HEK293 (cell line): Measurements from ENCODE around the gene DDX49.

Source experiments
- CTCF ChIA-PET: fragments of 350-600 bp; formaldehyde crosslinking; extraction: SDS; loops from one replicate; lab custom pipeline; 2021; ENCODE audit warnings: antibody characterized with exemption; lab: Yijun Ruan, JAX
- POLR2A ChIA-PET: fragments of 300-600 bp; formaldehyde crosslinking; extraction: SDS; loops from one replicate; lab custom pipeline; 2020; ENCODE audit warnings: antibody characterized with exemption, inconsistent platforms; lab: Yijun Ruan, JAX
- H3K27ac ChIP-seq: fragments of 200-500 bp; sonication (Bioruptor generic); 2 replicates; pipeline ENCODE4 v1.5.1; 2014; ENCODE audit warnings: low read depth, low read length, control low read depth, inconsistent platforms; ENCODE audit errors: extremely low read depth
- H3K36me3 ChIP-seq, 2 experiments: fragments of 200-500 bp in 1 of 2; sonication (Bioruptor generic) in 1 of 2; 1 replicate in 1 of 2; 2 replicates in 1 of 2; pipeline ENCODE4 v1.5.1; 2014 to 2017; ENCODE audit warnings: inconsistent platforms in 2 of 2, low read length in 2 of 2; ENCODE audit not compliant: control insufficient read depth in 2 of 2, insufficient read depth in 1 of 2
- H3K4me1 ChIP-seq: fragments of 200-500 bp; sonication (Bioruptor generic); 2 replicates; pipeline ENCODE4 v1.5.1; 2014; ENCODE audit warnings: mild to moderate bottlenecking, low read length, inconsistent platforms; ENCODE audit not compliant: control insufficient read depth, insufficient read depth
- H3K4me3 ChIP-seq: 2 replicates; pipeline ENCODE4 v1.5.1; 2011; ENCODE audit warnings: low read depth, mild to moderate bottlenecking, control low read depth, low read length, moderate library complexity
- H3K9me3 ChIP-seq: fragments of 200-500 bp; sonication (Bioruptor generic); 2 replicates; pipeline ENCODE4 v1.5.1; 2014; ENCODE audit warnings: low read depth, low read length, inconsistent platforms; ENCODE audit not compliant: control insufficient read depth, insufficient read depth
- GLIS1 ChIP-seq: fragments of 450-650 bp; formaldehyde crosslinking; IDR thresholded peaks from 2 replicates; pipeline ENCODE4 v1.5.1; 2016; ENCODE audit warnings: missing biosample characterization, missing genetic modification characterization
- HOXD13 ChIP-seq: sonication (generic); formaldehyde crosslinking; IDR thresholded peaks from 2 replicates; pipeline ENCODE4 v1.8.0; 2022; ENCODE audit warnings: missing genetic modification reagents, borderline replicate concordance
- MYNN ChIP-seq: fragments of 450-650 bp; formaldehyde crosslinking; IDR thresholded peaks from 2 replicates; pipeline ENCODE4 v1.5.1; 2016; ENCODE audit warnings: missing biosample characterization, missing genetic modification characterization, borderline replicate concordance
- MZF1 ChIP-seq: fragments of 450-650 bp; formaldehyde crosslinking; IDR thresholded peaks from 2 replicates; pipeline ENCODE4 v1.5.1; 2017; ENCODE audit warnings: missing biosample characterization, missing genetic modification characterization, borderline replicate concordance
- SALL2 ChIP-seq: fragments of 450-650 bp; formaldehyde crosslinking; IDR thresholded peaks from 2 replicates; pipeline ENCODE4 v1.5.0; 2017; ENCODE audit warnings: missing biosample characterization, mild to moderate bottlenecking, missing genetic modification characterization, borderline replicate concordance
- ZBTB8A ChIP-seq: fragments of 450-650 bp; formaldehyde crosslinking; IDR thresholded peaks from 2 replicates; pipeline ENCODE4 v1.5.1; 2016; ENCODE audit warnings: missing biosample characterization, missing genetic modification characterization
- ZIC2 ChIP-seq: fragments of 450-650 bp; formaldehyde crosslinking; IDR thresholded peaks from 2 replicates; pipeline ENCODE4 v1.5.1; 2016; ENCODE audit warnings: missing biosample characterization, missing genetic modification characterization
- ZNF10 ChIP-seq: fragments of 450-650 bp; formaldehyde crosslinking; IDR thresholded peaks from 2 replicates; pipeline ENCODE4 v1.5.1; 2017; ENCODE audit warnings: missing biosample characterization, missing genetic modification characterization
- ZNF121 ChIP-seq: fragments of 450-650 bp; formaldehyde crosslinking; IDR thresholded peaks from 2 replicates; pipeline ENCODE4 v1.5.1; 2016; ENCODE audit warnings: missing biosample characterization, missing genetic modification characterization
- ZNF133 ChIP-seq: fragments of 450-650 bp; formaldehyde crosslinking; IDR thresholded peaks from 2 replicates; pipeline ENCODE4 v1.5.1; 2016; ENCODE audit warnings: missing biosample characterization, missing genetic modification characterization
- ZNF23 ChIP-seq: fragments of 450-650 bp; formaldehyde crosslinking; IDR thresholded peaks from 2 replicates; pipeline ENCODE4 v1.5.1; 2016; ENCODE audit warnings: missing biosample characterization, missing genetic modification characterization, borderline replicate concordance
- ZNF37A ChIP-seq: fragments of 450-650 bp; IDR thresholded peaks from 2 replicates; pipeline ENCODE4 v1.5.1; 2018; ENCODE audit warnings: missing biosample characterization, missing genetic modification characterization
- ZNF394 ChIP-seq: fragments of 450-650 bp; formaldehyde crosslinking; IDR thresholded peaks from 2 replicates; pipeline ENCODE4 v1.5.1; 2016; ENCODE audit warnings: missing biosample characterization, missing genetic modification characterization, mild to moderate bottlenecking, moderate library complexity, borderline replicate concordance
- ZNF514 ChIP-seq: fragments of 450-650 bp; formaldehyde crosslinking; IDR thresholded peaks from 2 replicates; pipeline ENCODE4 v1.5.1; 2016; ENCODE audit warnings: missing biosample characterization, missing genetic modification characterization
- ZNF555 ChIP-seq: fragments of 450-650 bp; formaldehyde crosslinking; conservative IDR thresholded peaks from 2 replicates; pipeline ENCODE4 v1.5.1; 2017; ENCODE audit warnings: missing biosample characterization, mild to moderate bottlenecking, missing genetic modification characterization, inconsistent platforms
- ZNF776 ChIP-seq: fragments of 450-650 bp; formaldehyde crosslinking; IDR thresholded peaks from 2 replicates; pipeline ENCODE4 v1.5.0; 2017; ENCODE audit warnings: missing biosample characterization, missing genetic modification characterization, borderline replicate concordance
- TF ChIP-seq, protein P1 (sequence below): fragments of 450-650 bp; formaldehyde crosslinking; IDR thresholded peaks from 2 replicates; pipeline ENCODE4 v1.5.1; 2016; ENCODE audit warnings: missing biosample characterization, missing genetic modification characterization, borderline replicate concordance
- TF ChIP-seq, protein P2 (sequence below): fragments of 450-650 bp; formaldehyde crosslinking; IDR thresholded peaks from 2 replicates; pipeline ENCODE4 v1.5.1; 2017; ENCODE audit warnings: missing biosample characterization, missing genetic modification characterization
- TF ChIP-seq, protein P3 (sequence below): fragments of 450-650 bp; formaldehyde crosslinking; IDR thresholded peaks from 2 replicates; pipeline ENCODE4 v1.5.1; 2017; ENCODE audit warnings: missing biosample characterization, missing genetic modification characterization
- TF ChIP-seq, protein P4 (sequence below): fragments of 450-650 bp; formaldehyde crosslinking; IDR thresholded peaks from 2 replicates; pipeline ENCODE4 v1.5.1; 2016; ENCODE audit warnings: missing biosample characterization, missing genetic modification characterization
- TF ChIP-seq, protein P5 (sequence below): fragments of 450-650 bp; formaldehyde crosslinking; IDR thresholded peaks from 2 replicates; pipeline ENCODE4 v1.5.1; 2016; ENCODE audit warnings: missing biosample characterization, missing genetic modification characterization
- TF ChIP-seq, protein P6 (sequence below): fragments of 450-650 bp; formaldehyde crosslinking; IDR thresholded peaks from 2 replicates; pipeline ENCODE4 v1.5.1; 2016; ENCODE audit warnings: missing biosample characterization, missing genetic modification characterization

DDX49 gene

DNA sequence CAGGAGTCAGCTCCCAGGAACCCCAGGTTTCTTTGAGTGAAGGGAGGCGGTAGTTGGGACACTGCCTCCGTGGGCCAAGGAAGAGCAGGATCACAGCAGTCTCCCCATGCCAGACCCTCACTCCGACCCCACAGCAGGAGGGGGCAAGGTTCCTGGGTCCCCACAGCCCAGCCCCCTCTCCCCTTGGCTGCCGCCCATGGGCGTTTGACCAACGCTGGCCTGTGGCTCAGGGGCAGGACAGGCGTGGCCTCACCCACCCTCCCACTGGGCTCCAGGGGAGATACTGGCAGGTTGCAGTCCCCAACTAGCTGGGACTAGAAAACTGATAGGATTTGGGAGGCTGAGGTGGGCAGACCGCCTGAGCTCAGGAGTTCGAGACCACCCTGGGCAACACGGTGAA lies 9.5 kb upstream of the DDX49 start (continued):
- TF ChIP-seq, protein P1, sequence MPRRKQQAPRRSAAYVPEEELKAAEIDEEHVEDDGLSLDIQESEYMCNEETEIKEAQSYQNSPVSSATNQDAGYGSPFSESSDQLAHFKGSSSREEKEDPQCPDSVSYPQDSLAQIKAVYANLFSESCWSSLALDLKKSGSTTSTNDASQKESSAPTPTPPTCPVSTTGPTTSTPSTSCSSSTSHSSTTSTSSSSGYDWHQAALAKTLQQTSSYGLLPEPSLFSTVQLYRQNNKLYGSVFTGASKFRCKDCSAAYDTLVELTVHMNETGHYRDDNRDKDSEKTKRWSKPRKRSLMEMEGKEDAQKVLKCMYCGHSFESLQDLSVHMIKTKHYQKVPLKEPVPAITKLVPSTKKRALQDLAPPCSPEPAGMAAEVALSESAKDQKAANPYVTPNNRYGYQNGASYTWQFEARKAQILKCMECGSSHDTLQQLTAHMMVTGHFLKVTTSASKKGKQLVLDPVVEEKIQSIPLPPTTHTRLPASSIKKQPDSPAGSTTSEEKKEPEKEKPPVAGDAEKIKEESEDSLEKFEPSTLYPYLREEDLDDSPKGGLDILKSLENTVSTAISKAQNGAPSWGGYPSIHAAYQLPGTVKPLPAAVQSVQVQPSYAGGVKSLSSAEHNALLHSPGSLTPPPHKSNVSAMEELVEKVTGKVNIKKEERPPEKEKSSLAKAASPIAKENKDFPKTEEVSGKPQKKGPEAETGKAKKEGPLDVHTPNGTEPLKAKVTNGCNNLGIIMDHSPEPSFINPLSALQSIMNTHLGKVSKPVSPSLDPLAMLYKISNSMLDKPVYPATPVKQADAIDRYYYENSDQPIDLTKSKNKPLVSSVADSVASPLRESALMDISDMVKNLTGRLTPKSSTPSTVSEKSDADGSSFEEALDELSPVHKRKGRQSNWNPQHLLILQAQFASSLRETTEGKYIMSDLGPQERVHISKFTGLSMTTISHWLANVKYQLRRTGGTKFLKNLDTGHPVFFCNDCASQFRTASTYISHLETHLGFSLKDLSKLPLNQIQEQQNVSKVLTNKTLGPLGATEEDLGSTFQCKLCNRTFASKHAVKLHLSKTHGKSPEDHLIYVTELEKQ (tag by site-specific recombination), result no peak
- TF ChIP-seq MZF1 (tag by site-specific recombination) (no peak), ZNF394 (tag by site-specific recombination) (no peak), ZNF776 (tag by site-specific recombination) (no peak)
- TF ChIP-seq, protein P2, sequence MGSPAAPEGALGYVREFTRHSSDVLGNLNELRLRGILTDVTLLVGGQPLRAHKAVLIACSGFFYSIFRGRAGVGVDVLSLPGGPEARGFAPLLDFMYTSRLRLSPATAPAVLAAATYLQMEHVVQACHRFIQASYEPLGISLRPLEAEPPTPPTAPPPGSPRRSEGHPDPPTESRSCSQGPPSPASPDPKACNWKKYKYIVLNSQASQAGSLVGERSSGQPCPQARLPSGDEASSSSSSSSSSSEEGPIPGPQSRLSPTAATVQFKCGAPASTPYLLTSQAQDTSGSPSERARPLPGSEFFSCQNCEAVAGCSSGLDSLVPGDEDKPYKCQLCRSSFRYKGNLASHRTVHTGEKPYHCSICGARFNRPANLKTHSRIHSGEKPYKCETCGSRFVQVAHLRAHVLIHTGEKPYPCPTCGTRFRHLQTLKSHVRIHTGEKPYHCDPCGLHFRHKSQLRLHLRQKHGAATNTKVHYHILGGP, result no peak

DNA sequence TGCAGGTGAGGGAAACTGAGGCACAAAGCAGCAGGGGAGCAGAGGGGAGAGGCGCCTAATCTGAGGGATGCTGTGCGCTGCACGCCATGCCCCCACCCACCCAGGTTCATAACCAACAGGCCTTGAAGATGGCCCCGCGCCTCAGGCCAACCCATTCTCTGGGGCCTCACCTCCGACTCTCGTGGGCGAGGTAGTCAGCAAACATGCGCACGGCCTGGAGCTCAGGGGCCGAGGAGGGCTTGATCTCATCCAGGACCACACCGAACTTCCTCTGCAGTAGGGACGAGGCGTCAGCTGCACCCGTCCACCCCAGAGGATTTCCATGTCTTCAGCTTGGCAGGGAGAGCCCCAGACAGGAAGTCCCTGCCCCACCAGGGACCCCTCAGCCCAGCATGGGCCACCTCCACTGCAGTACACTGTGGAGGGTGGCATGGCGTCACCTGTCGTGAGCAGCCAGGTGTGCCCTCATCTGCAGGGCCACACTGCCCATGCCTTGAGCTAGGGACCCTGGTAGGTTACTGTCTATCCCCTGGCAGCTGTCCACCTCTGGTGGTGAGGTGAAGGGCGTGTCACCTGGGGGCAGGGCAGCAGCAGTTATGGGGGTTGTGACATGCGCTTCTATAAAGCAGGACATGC lies 8.6 kb upstream of the DDX49 start:
- no peak overlapping the region for H3K4me3 ChIP-seq
- H3K9me3 ChIP-seq, result no peaks in the 10 kb centered on the region
- ChIA-PET POLR2A (interaction anchor here (1.0 kb wide), 1 partner anchor 18 kb away, joined by 3 read pairs; no protein-coding TSS in a partner anchor), CTCF (no interaction called here)
- no peak overlapping the region for H3K27ac ChIP-seq
- no peaks in the 10 kb centered on the region for H3K4me1 ChIP-seq
- peaks cover 4 to 73% of the 10 kb centered on the region in 2 experiments; a peak in 2 of 3 replicates for H3K36me3 ChIP-seq
- no peak for TF ChIP-seq SALL2 (tag by site-specific recombination)
- TF ChIP-seq, protein P3, sequence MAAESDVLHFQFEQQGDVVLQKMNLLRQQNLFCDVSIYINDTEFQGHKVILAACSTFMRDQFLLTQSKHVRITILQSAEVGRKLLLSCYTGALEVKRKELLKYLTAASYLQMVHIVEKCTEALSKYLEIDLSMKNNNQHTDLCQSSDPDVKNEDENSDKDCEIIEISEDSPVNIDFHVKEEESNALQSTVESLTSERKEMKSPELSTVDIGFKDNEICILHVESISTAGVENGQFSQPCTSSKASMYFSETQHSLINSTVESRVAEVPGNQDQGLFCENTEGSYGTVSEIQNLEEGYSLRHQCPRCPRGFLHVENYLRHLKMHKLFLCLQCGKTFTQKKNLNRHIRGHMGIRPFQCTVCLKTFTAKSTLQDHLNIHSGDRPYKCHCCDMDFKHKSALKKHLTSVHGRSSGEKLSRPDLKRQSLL (tag by site-specific recombination), result no peak
- TF ChIP-seq, protein P4, sequence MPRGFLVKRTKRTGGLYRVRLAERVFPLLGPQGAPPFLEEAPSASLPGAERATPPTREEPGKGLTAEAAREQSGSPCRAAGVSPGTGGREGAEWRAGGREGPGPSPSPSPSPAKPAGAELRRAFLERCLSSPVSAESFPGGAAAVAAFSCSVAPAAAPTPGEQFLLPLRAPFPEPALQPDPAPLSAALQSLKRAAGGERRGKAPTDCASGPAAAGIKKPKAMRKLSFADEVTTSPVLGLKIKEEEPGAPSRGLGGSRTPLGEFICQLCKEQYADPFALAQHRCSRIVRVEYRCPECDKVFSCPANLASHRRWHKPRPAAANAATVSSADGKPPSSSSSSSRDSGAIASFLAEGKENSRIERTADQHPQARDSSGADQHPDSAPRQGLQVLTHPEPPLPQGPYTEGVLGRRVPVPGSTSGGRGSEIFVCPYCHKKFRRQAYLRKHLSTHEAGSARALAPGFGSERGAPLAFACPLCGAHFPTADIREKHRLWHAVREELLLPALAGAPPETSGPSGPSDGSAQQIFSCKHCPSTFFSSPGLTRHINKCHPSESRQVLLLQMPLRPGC (tag by site-specific recombination), result no peak
- no peak for TF ChIP-seq ZNF555 (tag by site-specific recombination)
- TF ChIP-seq ZNF394 (tag by site-specific recombination), result no peak
- TF ChIP-seq GLIS1 (tag by site-specific recombination), result no peak
- TF ChIP-seq HOXD13 (CRISPR knock-in tag), result no peak
- no peak for TF ChIP-seq ZNF37A
- TF ChIP-seq MYNN, result no peak
- TF ChIP-seq, protein P5, sequence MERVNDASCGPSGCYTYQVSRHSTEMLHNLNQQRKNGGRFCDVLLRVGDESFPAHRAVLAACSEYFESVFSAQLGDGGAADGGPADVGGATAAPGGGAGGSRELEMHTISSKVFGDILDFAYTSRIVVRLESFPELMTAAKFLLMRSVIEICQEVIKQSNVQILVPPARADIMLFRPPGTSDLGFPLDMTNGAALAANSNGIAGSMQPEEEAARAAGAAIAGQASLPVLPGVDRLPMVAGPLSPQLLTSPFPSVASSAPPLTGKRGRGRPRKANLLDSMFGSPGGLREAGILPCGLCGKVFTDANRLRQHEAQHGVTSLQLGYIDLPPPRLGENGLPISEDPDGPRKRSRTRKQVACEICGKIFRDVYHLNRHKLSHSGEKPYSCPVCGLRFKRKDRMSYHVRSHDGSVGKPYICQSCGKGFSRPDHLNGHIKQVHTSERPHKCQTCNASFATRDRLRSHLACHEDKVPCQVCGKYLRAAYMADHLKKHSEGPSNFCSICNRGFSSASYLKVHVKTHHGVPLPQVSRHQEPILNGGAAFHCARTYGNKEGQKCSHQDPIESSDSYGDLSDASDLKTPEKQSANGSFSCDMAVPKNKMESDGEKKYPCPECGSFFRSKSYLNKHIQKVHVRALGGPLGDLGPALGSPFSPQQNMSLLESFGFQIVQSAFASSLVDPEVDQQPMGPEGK (tag by site-specific recombination), result no peak
- TF ChIP-seq, protein P2, result no peak
- TF ChIP-seq, protein P6, sequence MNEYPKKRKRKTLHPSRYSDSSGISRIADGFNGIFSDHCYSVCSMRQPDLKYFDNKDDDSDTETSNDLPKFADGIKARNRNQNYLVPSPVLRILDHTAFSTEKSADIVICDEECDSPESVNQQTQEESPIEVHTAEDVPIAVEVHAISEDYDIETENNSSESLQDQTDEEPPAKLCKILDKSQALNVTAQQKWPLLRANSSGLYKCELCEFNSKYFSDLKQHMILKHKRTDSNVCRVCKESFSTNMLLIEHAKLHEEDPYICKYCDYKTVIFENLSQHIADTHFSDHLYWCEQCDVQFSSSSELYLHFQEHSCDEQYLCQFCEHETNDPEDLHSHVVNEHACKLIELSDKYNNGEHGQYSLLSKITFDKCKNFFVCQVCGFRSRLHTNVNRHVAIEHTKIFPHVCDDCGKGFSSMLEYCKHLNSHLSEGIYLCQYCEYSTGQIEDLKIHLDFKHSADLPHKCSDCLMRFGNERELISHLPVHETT (tag by site-specific recombination), result no peak
- TF ChIP-seq ZNF514 (tag by site-specific recombination), result no peak
- TF ChIP-seq ZIC2 (tag by site-specific recombination), result no peak
- no peak for TF ChIP-seq ZNF10 (tag by site-specific recombination)
- no peak for TF ChIP-seq ZNF23
- no peak for TF ChIP-seq ZNF133
- TF ChIP-seq ZBTB8A, result no peak
- no peak for TF ChIP-seq ZNF121 (tag by site-specific recombination)
